GM19455 (cell line): Measurements from ENCODE around the gene ZDHHC14.
"Not testable (repeated sequence)": the region's sequence is repeated elsewhere in the genome, so short reads cannot be mapped to it uniquely, and the experiment has no call there.

Source experiments
- ATAC-seq: cut with Tn5 transposase; IDR thresholded peaks from one replicate; pipeline ENCODE4 v1.9.1; 2021; ENCODE audit not compliant: unreplicated experiment

Gene ZDHHC14

DNA sequence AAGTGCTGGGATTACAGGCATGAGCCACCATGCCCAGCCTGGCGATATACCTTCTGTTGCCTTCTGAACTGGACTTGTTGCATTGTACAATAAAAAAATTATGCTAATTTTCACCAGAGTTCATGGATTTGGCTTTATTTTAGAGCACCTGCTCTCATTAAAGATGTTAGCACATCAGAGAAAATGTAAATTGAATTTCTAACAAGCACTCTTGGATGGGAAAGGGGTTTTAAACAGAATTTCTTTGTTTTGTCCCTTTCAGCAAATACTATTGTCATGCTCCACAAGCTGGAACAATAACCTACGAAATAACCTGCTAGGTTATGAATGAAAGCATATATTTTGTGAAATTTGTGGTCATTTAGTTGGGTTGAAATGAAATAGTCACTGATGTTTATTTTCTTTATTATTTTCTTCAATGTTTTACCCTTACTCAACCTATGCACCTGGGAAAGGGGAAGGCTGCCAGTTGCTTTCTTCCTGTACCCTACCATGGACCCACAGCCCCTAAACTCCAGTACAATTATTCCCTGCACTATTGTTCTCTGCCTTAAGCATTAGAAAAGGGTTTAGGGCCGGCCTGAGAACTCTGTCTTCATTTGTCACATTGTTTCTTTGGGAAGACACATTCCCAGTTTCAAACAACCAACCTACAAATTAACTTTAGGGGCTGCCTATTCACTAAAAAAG is 22.2 kb downstream of the ZDHHC14 start:
- ATAC-seq: no peak

DNA sequence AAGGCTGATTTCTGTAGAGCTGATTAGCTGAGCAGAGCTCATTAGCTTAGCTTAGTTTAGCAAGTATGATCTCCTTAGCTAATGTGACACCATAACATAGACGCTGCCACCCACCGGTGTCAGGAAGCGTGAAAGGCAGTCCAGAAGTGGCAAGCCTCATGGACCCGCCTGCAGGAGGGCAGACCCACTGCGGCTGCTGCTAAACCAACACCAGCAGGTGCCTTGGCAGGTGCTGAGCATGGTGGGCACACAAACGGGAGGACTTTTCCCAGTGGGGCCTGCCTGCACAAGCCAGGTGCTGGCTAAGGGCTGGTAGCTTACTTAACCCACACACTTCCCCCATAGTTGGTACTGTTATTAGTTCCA is 22.7 kb downstream of the ZDHHC14 start:
- ATAC-seq: no peak

DNA sequence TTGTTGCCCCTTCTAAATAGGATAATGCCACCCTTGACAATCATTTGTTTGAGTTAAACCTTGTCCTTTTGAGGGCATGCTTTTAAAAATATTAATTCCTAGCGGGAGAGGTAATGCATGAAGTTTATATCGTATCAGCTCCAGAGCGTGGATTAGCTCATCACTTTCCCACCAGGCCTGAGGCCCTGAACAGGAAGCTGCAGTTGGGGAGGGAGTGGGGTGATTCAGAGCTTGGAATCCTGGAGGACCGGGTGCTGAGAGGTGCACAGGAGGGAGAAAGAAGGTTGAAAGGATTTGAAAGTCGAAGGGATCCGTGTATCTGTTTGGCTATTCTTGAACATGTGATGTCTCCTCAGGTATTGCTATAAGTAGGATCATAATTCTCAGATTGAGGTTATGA is 25.0 kb downstream of the ZDHHC14 start:
- no peak for ATAC-seq

- no peak for ATAC-seq
These were observed 25.7 kb downstream of the ZDHHC14 start for GRCh38 chr6:157406661-157407060.

DNA sequence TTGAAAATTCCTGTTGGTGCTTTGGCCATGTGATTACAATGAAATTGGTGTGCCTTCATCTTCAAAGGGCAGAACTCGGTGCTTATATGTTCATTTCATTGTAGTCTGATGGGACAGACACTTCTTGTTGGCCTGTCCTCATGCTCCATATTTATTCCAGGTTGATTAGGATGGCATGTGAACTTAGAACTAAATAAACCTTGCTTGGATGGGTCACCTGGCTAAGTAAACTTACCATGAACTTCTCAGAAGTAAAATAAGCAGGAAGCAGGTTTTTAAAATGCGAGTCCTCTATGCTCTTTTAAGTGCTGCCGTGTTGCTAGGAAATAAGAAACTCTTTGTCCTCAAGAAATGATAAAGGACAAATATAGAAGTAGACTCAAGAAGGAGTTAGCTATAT is 26.7 kb downstream of the ZDHHC14 start:
- no peak for ATAC-seq

- not testable (repeated sequence) for ATAC-seq
These were observed 27.4 kb downstream of the ZDHHC14 start for GRCh38 chr6:157408427-157408826.

- no peak for ATAC-seq
These were observed 29.1 kb downstream of the ZDHHC14 start for GRCh38 chr6:157410045-157410444.

DNA sequence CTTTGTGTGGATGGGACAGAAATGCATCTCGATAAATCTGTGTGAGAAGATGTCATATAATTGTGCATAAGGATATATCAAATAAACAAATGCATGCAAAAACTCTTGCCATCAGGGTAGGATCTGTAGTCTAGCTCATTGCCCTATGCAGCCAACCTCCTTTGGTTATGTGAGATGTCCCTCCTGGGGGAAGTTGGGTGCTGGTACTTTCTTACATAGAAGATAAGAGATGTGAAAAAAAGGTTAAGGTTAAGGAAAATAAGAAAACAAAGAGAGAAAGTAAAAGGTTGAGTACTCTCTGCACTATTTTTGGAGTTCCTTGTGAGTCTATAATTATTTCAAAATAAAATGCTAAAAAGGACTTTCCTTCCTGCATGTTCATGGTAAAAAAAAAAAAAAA is 30.4 kb downstream of the ZDHHC14 start:
- no peak for ATAC-seq

DNA sequence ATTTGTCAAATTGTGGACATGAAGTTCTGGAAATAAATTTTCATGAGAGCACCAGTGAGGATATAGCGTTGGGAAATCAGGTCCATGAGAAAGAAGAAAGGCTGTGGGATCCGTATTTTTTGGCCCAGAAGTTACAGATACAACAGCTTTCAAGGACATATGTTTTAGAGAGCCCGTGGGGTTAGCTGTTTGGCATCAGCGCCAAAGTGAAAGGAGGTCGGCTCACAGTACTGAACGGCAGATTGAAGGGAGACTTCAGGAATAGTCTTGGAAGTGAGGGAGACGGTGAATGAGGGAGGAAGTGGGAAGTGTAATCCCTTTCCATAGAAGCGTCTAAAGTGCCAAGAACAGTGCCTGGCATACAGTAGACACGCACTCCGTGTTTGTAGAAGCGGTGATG is 31.8 kb downstream of the ZDHHC14 start:
- ATAC-seq: no peak

DNA sequence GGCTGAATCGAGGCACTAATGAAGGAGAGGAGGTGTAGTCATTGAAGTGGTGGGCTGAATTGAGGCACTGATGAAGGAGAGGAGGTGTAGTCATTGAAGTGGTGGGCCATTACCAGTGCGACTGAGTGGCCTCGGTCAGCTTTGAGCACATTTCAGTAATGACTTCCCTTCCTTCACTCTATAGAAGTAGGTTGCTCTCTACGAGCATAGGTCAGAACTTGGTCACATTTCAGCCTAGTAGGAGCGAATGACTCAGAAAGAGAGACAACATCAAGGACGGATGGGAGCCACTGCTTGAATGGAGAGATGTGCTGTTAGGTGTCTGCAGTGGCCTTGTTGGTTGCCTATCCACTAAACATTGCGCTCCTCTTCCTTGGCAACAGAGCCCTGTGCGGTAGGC is 39.5 kb downstream of the ZDHHC14 start:
- no peak for ATAC-seq

DNA sequence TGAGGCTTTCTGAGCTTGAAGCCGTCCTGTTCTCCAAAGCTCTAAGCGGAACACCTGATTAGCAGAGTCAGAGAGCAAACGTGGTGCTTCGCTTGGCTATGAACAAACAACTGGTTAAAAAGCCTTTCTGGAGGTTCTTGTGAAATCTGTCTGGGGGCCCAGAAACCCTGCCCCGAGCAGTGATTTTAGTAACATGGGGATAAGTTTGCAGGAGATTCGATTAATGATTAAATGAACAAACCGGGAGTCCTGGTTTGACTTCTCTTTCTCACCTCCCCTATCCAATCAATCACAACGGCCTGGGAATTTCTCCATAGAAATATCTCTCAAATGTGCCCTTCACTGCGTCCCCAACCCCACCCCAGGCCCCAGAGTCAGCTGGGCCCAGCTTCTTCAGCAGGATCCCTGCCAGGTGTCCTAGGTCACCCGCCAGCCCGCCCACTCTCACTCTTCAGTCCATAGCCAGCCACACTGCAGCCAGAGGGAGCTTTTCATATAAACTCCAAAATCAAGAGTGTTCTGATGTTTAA is 43.6 kb downstream of the ZDHHC14 start:
- ATAC-seq: no peak

DNA sequence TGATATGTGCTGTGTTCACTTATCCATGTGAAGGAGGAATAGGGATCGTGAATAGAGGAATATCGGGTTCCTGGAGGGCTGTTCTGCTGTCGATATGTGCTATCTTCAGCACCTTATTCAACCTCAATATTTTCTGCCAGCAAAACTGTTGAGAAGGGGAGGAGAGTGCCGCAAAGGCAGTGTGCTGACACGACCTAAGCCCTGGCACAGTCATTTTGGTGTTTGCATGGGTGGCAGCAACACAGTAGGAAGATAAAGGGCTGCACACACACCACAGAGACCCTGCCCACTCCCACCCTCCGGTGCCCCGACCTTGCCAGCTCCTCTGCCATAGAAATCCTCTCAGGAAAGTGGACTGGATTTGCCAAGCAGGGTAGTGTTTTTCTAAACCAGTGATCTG is 47.0 kb downstream of the ZDHHC14 start:
- no peak for ATAC-seq

DNA sequence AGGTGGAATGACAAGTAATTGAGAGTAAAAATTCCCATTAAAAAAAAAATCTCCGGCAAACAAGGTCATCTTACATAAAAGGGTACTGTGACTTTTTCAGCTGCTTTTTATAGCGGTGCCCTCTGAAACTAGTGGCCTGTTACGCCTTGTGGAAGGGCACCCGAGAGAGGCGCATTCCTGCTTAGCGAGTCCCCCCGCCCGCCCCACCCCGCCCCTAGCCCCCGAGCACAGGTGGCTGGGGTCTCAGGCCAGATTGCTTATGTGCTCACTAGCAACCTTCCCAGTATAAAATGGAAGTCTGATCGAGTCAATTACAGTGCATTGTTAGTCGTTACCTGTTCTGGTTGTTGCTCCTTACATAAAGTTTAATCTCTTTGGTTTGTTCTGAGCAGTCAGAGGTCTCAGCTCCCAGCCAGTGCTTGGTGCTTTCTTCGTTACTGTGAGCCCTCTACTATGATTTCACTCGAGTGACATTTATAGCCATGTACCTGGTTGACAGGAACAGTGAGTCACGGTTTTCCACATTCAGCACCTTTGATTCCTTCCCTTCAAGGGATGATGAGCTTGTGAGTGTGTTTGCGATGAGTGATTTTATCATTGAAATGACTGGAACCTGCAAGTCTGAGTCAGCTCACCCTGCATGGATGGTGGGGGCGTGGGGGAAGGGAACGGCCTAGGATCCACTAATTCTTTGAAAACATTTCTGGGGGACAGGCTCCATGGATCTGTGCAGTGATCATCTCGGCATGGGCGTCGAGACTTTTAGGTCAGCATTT is 47.6 kb downstream of the ZDHHC14 start:
- no peak for ATAC-seq

DNA sequence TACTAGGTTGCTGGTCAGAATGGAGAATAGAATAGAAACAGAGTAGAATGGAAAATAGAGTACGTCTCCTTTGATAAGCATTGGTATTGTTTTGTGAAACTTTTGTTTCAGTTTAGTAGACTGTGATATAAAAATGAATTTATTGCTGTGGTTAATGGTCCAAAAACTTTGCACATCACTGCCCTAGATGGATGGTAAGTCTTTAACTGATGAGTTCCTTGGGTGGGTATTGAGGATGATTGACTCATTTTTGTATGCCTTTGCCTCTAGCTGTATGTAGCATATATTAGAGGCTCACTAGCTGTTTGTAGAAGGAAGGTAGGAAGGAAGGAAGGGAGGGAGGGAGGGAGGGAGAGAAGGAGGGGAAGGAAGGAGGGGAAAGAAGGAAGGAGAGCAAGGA is 48.3 kb downstream of the ZDHHC14 start:
- ATAC-seq: no peak

GRCh38 chr6:157430834-157431233 is 49.8 kb downstream of the ZDHHC14 start:
- no peak for ATAC-seq

DNA sequence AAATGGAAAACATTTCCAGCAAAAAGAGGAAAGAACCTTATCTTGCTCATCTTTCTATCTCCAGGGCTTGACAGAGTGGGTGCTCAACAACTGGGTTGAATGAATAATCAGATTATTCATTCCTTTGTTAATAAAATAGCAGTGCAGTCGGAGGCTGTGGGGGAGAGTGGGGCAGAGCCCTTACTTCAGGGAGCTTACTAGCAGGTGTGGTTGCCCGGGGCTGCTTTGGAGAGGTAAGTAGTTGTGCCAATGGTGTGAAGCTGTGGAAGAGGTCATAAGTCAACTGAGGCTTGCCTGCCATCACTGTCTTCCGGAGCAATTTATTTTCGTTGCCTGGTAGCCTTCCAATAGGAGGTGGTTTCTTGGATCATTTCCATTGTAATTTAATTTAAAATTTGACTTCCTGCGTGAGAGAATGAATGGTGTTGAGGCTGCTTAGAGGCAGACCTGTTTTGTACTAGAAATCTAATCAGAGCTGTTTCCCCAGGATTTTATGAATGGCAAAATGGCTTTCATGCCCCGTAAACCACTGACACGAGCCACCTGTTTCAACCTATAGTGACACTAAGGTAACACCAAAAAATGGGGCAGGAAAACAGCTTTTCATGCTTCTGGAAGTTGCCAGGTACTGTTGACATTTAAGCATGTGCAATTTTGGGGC is 51.4 kb downstream of the ZDHHC14 start:
- ATAC-seq: no peak

DNA sequence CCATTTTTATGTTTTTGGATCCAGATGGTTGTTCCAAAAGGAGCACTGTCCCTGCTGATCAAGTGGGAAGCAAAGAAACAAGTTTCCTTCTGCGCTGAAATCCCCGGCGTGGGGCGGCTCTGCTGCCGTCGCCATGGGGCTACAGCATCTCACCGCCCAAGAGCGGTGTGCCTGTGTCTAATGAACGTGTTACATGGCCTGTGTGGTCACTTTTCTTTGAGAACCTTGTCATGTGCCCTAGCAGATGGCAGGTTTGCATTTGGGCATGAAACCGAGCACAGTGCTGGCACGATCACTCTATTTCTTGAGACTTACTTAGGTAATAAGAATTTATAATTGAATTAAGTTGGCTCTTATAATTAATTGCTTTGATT is 51.9 kb downstream of the ZDHHC14 start:
- no peak for ATAC-seq

DNA sequence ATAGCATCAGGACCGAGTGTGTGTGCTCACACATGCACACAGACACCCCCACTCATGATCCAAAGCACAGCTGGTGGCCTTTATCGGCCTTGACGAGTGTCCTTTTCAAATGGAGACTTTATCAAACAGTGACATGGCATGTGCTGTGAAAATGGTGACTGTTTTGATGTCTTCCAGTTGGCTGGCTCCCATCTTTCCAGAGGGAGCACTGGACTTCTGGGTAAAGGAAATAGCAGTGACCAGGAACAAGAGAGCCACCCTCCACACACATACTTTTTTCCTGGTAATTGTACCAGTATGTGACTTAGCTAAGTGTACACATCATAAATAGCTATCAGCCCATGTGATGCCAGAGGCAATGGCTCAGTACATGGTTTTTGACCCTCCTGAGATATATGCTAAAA is 52.7 kb downstream of the ZDHHC14 start:
- no peak for ATAC-seq

- ATAC-seq: no peak
These were observed 53.5 kb downstream of the ZDHHC14 start for GRCh38 chr6:157434349-157435033.

- ATAC-seq: no peak
These were observed 55.4 kb downstream of the ZDHHC14 start for GRCh38 chr6:157436219-157436943.

DNA sequence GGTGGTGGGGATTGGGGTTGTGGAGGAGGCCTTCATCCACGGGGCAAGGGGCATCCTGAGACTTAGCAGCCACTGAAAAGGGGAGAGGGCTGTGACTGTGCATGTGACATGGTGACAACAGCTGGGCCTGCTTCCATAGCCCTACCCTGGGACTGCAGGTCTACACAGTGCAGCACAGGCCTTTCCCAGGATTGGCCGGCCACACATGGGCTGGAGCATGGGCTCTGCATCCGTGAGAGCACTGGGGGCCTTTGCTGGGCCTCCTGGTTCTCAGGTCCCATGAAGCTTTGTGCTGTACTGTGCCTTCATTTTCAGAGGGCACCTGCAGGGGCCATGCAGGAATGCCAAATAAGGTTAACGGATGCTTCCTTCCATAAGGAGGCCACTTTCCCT is 56.0 kb downstream of the ZDHHC14 start:
- no peak for ATAC-seq
